GM12878 (cell line): ENCODE data around the gene LENG1. TPM values are rescaled to one million over a fixed set of nuclear protein-coding genes. Genes with fewer than 3 reads are reported as not detected.

Experiments
- BMI1 ChIP-seq: fragments of 450-650 bp; IDR thresholded peaks from 2 replicates; pipeline ENCODE4 v1.6.1; 2016; ENCODE audit warnings: mild to moderate bottlenecking, moderate library complexity, borderline replicate concordance
- EED ChIP-seq: sonication (generic); IDR thresholded peaks from 2 replicates; pipeline ENCODE4 v1.6.1; 2016; ENCODE audit warnings: antibody characterized with exemption, low read depth
- MEF2B ChIP-seq: fragments of 450-650 bp; IDR thresholded peaks from 2 replicates; pipeline ENCODE4 v1.6.1; 2018; ENCODE audit warnings: mild to moderate bottlenecking, moderate library complexity; ENCODE audit not compliant: partially characterized antibody, poor library complexity, severe bottlenecking
- MLLT1 ChIP-seq: fragments of 450-650 bp; IDR thresholded peaks from 2 replicates; pipeline ENCODE4 v1.6.1; 2016; ENCODE audit warnings: mild to moderate bottlenecking
- NFIC ChIP-seq: IDR thresholded peaks from 2 replicates; pipeline ENCODE4 v1.6.1; 2012; ENCODE audit warnings: low read depth, mild to moderate bottlenecking, inconsistent platforms, low read length, moderate library complexity
- NR2C1 ChIP-seq: fragments of 450-650 bp; IDR thresholded peaks from 2 replicates; pipeline ENCODE4 v1.6.1; 2017; ENCODE audit warnings: antibody characterized with exemption, mild to moderate bottlenecking, moderate library complexity
- NR2C2 ChIP-seq: IDR thresholded peaks from 2 replicates; pipeline ENCODE4 v1.6.1; 2011; ENCODE audit warnings: borderline replicate concordance, low read depth; ENCODE audit not compliant: control insufficient read depth, insufficient read length
- PAX8 ChIP-seq: fragments of 450-650 bp; IDR thresholded peaks from 2 replicates; pipeline ENCODE4 v1.6.1; 2017; ENCODE audit warnings: mild to moderate bottlenecking, moderate library complexity
- RCOR1 ChIP-seq: conservative IDR thresholded peaks from 2 replicates; pipeline ENCODE4 v1.6.1; 2012; ENCODE audit warnings: low read depth, low read length, improper control_type of control experiment
- SUPT20H ChIP-seq: IDR thresholded peaks from 2 replicates; pipeline ENCODE4 v1.6.1; 2011; ENCODE audit warnings: low read depth, mild to moderate bottlenecking, low read length, moderate library complexity, borderline replicate concordance; ENCODE audit not compliant: control insufficient read depth
- ZNF687 ChIP-seq: fragments of 450-650 bp; IDR thresholded peaks from 2 replicates; pipeline ENCODE4 v1.6.1; 2017; ENCODE audit warnings: mild to moderate bottlenecking, moderate library complexity
- polyA plus RNA-seq, 11 experiments: library from polyadenylated mRNA; depleted of rRNA in 4 of 11; unstranded in 6 of 11; stranded (reverse) in 5 of 11; fragments of >200 nt; fragmentation: Nextera tagmentation in 4 of 11; fragmentation: Illumina TruSeq in 1 of 11; extraction: Ambion mirVana in 4 of 11; extraction: Trizol in 1 of 11; gene quantifications; 1 replicate in 1 of 11; 2 replicates in 10 of 11; pipeline versions ENCODE4 v1.2.1 to v1.2.3, GENCODE V29; 2011 to 2016; ENCODE audit warnings: inconsistent platforms in 2 of 11, missing spikeins in 2 of 11, low read depth in 1 of 11
- total RNA-seq, 4 experiments: library from RNA; depleted of rRNA in 3 of 4; stranded (reverse); fragments of >200 nt in 3 of 4; fragmentation: Illumina TruSeq in 1 of 4; extraction: Trizol in 1 of 4; gene quantifications; 2 replicates each; pipeline versions ENCODE4 v1.2.1 to v1.2.3, GENCODE V29; 2013 to 2021
- TF ChIP-seq, protein P1 (sequence below): fragments of 450-650 bp; IDR thresholded peaks from 2 replicates; pipeline ENCODE4 v1.6.1; 2016; ENCODE audit warnings: mild to moderate bottlenecking, moderate library complexity, borderline replicate concordance
- TF ChIP-seq, protein P2 (sequence below): IDR thresholded peaks from 2 replicates; pipeline ENCODE4 v1.6.1; 2011; ENCODE audit warnings: low read depth, mild to moderate bottlenecking, low read length, moderate library complexity, borderline replicate concordance; ENCODE audit errors: extremely low read depth

LENG1 gene
- total and polyA plus RNA-seq, 10 of the 15 experiments (the other 5 are each of a cell fraction or from before 2014, with no cell fraction given): 0.21 to 10.8 (median 5.8) TPM

DNA sequence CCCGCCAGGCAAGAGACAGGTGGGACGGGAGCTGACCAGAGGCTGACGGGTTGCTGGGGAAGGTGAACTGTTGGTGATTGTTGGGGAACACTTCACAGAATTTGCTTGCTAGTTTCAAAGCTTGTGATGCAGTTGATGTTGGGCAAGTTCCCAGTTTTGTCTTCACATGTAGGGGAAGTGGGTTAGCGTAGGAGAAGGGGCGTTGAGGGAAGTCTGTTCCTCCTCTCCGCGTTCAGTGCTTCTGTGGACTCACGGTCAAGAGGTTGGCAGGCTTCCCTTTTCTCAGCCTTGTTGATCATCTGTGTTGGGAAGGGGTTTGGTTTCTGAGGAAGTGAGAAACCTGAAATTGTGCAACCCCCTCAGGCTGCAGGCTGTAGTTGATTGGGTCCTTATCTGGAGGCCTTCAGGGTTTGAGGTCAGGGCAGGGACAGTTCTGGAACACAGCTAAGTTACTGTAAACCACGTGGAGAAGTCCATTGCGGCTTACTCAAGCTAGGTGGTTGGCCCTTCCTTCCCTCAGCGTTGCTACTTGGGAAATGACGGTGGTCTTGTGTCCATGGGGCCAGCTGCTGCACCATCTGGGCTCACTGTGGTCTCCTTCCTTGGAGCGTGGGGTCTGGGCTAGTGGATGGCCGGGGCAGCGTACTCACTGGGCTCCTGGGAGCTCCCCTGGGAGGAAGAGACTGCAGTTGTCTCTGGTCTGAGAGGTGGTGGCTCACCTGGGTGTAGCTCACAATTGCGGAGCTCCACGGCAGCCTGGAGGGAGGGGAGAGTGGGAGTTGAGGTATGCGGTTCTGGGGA is 48.7 kb upstream of the LENG1 start (continued):
- TF ChIP-seq BMI1 (0 out of 2 replicates have a peak, but pooled peaks have one; percentile 22), EED (peak; percentile 91; the same call in 1 of the 2 replicates), NFIC (peak; percentile 77), NR2C1 (no peak), PAX8 (no peak), MLLT1 (peak; percentile 80), SUPT20H (no peak), NR2C2 (no peak), MEF2B (peak; percentile 53), RCOR1 (no peak), ZNF687 (peak; percentile 52; the same call in 1 of the 2 replicates)
- TF ChIP-seq, protein P1, sequence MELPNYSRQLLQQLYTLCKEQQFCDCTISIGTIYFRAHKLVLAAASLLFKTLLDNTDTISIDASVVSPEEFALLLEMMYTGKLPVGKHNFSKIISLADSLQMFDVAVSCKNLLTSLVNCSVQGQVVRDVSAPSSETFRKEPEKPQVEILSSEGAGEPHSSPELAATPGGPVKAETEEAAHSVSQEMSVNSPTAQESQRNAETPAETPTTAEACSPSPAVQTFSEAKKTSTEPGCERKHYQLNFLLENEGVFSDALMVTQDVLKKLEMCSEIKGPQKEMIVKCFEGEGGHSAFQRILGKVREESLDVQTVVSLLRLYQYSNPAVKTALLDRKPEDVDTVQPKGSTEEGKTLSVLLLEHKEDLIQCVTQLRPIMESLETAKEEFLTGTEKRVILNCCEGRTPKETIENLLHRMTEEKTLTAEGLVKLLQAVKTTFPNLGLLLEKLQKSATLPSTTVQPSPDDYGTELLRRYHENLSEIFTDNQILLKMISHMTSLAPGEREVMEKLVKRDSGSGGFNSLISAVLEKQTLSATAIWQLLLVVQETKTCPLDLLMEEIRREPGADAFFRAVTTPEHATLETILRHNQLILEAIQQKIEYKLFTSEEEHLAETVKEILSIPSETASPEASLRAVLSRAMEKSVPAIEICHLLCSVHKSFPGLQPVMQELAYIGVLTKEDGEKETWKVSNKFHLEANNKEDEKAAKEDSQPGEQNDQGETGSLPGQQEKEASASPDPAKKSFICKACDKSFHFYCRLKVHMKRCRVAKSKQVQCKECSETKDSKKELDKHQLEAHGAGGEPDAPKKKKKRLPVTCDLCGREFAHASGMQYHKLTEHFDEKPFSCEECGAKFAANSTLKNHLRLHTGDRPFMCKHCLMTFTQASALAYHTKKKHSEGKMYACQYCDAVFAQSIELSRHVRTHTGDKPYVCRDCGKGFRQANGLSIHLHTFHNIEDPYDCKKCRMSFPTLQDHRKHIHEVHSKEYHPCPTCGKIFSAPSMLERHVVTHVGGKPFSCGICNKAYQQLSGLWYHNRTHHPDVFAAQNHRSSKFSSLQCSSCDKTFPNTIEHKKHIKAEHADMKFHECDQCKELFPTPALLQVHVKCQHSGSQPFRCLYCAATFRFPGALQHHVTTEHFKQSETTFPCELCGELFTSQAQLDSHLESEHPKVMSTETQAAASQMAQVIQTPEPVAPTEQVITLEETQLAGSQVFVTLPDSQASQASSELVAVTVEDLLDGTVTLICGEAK: no peak
- TF ChIP-seq, protein P2, sequence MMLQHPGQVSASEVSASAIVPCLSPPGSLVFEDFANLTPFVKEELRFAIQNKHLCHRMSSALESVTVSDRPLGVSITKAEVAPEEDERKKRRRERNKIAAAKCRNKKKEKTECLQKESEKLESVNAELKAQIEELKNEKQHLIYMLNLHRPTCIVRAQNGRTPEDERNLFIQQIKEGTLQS: no peak
